ENCODE measurements around the gene SPAG8.

DNA sequence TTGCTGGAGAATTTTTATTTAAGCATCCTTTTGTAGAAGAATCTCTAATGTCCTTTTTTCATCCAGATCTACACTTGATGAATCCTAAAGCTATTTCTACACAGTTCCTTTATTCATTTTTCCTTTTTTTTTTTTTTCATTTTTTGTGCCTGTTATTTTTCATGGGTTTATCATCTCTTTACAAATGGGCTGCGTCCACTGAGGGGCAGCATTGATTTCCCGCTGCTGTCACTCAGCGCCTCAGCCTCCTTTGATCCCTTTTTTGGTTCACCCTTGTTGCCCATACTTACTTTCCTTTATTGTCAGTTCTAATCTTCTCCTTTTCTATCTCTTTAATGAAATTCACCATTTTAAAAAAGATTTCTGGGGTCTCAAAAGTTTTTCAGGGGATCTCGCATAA is 52.3 kb downstream of the SPAG8 start:
- TF ChIP-seq, protein P1, sequence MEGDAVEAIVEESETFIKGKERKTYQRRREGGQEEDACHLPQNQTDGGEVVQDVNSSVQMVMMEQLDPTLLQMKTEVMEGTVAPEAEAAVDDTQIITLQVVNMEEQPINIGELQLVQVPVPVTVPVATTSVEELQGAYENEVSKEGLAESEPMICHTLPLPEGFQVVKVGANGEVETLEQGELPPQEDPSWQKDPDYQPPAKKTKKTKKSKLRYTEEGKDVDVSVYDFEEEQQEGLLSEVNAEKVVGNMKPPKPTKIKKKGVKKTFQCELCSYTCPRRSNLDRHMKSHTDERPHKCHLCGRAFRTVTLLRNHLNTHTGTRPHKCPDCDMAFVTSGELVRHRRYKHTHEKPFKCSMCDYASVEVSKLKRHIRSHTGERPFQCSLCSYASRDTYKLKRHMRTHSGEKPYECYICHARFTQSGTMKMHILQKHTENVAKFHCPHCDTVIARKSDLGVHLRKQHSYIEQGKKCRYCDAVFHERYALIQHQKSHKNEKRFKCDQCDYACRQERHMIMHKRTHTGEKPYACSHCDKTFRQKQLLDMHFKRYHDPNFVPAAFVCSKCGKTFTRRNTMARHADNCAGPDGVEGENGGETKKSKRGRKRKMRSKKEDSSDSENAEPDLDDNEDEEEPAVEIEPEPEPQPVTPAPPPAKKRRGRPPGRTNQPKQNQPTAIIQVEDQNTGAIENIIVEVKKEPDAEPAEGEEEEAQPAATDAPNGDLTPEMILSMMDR (conservative IDR thresholded peaks at IDR 0.05 in 1 of 2, IDR thresholded peaks at IDR 0.05 in 1 of 2; ENCODE audit: extremely low read depth in 1 of 2, insufficient read depth in 1 of 2, low read depth in 1 of 2, low read length in 2 of 2) = no peak
- TF ChIP-seq EZH2 (IDR thresholded peaks at IDR 0.05; ENCODE audit: borderline replicate concordance, low read length) = no peak

Measured in mammary epithelial cell (primary cell).